Activated T-helper 17 cell treated with anti-CD3 and anti-CD28 coated beads, Interleukin-2, amount 50 U/mL, for 72 hours (primary cell): Measurements from ENCODE around the gene FREM1. TPM values are rescaled to one million over a fixed set of nuclear protein-coding genes. Genes with fewer than 3 reads are reported as not detected.

Source experiments
- ATAC-seq: fragments of 150-1000 bp; cut with Tn5 transposase; replicated peaks from 2 replicates; pipeline ENCODE4 v1.10.0; 2021; ENCODE audit warnings: mild to moderate bottlenecking, moderate library complexity
- H3K27ac Mint-ChIP-seq: one replicate; pipeline ENCODE4 v1.8.0; 2022; ENCODE audit warnings: mixed read lengths
- H3K27me3 Mint-ChIP-seq: one replicate; pipeline ENCODE4 v1.8.0; 2022; ENCODE audit warnings: mixed read lengths
- H3K36me3 Mint-ChIP-seq: one replicate; pipeline ENCODE4 v1.8.0; 2022; ENCODE audit warnings: low read depth, mild to moderate bottlenecking, mixed read lengths
- H3K4me1 Mint-ChIP-seq: one replicate; pipeline ENCODE4 v1.8.0; 2022; ENCODE audit warnings: mixed read lengths
- H3K4me3 Mint-ChIP-seq: one replicate; pipeline ENCODE4 v1.8.0; 2022; ENCODE audit warnings: mild to moderate bottlenecking, mixed read lengths
- H3K9me3 Mint-ChIP-seq: one replicate; pipeline ENCODE4 v1.8.0; 2022; ENCODE audit warnings: mixed read lengths
- total RNA-seq, 2 donors: library from RNA; stranded (reverse); gene quantifications; one replicate each; pipeline ENCODE4 v1.2.3, GENCODE V29; 2022

The FREM1 gene
- total RNA-seq, 2 donors from 2014 or later: 0.45 TPM; not detected in 1

- no peaks in the 10 kb centered on the region for H3K27me3 Mint-ChIP-seq
- H3K27ac Mint-ChIP-seq: no peak overlapping the region
- no peaks in the 10 kb centered on the region for H3K36me3 Mint-ChIP-seq
- H3K4me1 Mint-ChIP-seq: no peaks in the 10 kb centered on the region
- no peaks in the 10 kb centered on the region for H3K9me3 Mint-ChIP-seq
- H3K4me3 Mint-ChIP-seq: no peak overlapping the region
- ATAC-seq: no peak
These were observed 41.2 kb downstream of the FREM1 start for GRCh38 chr9:14868772-14869583.

GRCh38 chr9:14868418-14868771, 41.8 kb downstream of the FREM1 start:
- ATAC-seq: no peak
- Mint-ChIP-seq H3K4me1 (no peaks in the 10 kb centered on the region), H3K36me3 (no peaks in the 10 kb centered on the region), H3K4me3 (no peak overlapping the region), H3K27ac (no peak overlapping the region), H3K9me3 (no peaks in the 10 kb centered on the region), H3K27me3 (no peaks in the 10 kb centered on the region)

GRCh38 chr9:14866200-14866749, 44.0 kb downstream of the FREM1 start:
- no peak for ATAC-seq
- no peaks in the 10 kb centered on the region for H3K9me3 Mint-ChIP-seq
- H3K4me1 Mint-ChIP-seq: no peaks in the 10 kb centered on the region
- H3K36me3 Mint-ChIP-seq: no peaks in the 10 kb centered on the region
- H3K27me3 Mint-ChIP-seq: no peaks in the 10 kb centered on the region
- no peak overlapping the region for H3K4me3 Mint-ChIP-seq
- no peak overlapping the region for H3K27ac Mint-ChIP-seq

- H3K9me3 Mint-ChIP-seq: no peaks in the 10 kb centered on the region
- no peak for ATAC-seq
- H3K27me3 Mint-ChIP-seq: no peaks in the 10 kb centered on the region
- no peak overlapping the region for H3K27ac Mint-ChIP-seq
- no peak overlapping the region for H3K4me3 Mint-ChIP-seq
- H3K4me1 Mint-ChIP-seq: no peaks in the 10 kb centered on the region
- H3K36me3 Mint-ChIP-seq: no peaks in the 10 kb centered on the region
These were observed 45.9 kb downstream of the FREM1 start for GRCh38 chr9:14864309-14864708.

GRCh38 chr9:14863402-14863801, 46.8 kb downstream of the FREM1 start:
- no peak for ATAC-seq
- Mint-ChIP-seq H3K27me3 (no peaks in the 10 kb centered on the region), H3K4me3 (no peak overlapping the region), H3K4me1 (no peaks in the 10 kb centered on the region), H3K36me3 (no peaks in the 10 kb centered on the region), H3K9me3 (no peaks in the 10 kb centered on the region), H3K27ac (no peak overlapping the region)

- Mint-ChIP-seq H3K27ac (no peak overlapping the region), H3K36me3 (no peaks in the 10 kb centered on the region), H3K4me3 (no peak overlapping the region), H3K9me3 (no peaks in the 10 kb centered on the region), H3K27me3 (peaks cover 3% of the 10 kb centered on the region), H3K4me1 (no peaks in the 10 kb centered on the region)
- no peak for ATAC-seq
These were observed 52.6 kb downstream of the FREM1 start for GRCh38 chr9:14857449-14858305.

GRCh38 chr9:14849851-14850250, 60.4 kb downstream of the FREM1 start:
- Mint-ChIP-seq H3K4me1 (no peaks in the 10 kb centered on the region), H3K9me3 (no peaks in the 10 kb centered on the region), H3K27ac (no peak overlapping the region), H3K27me3 (peaks cover 21% of the 10 kb centered on the region), H3K36me3 (no peaks in the 10 kb centered on the region), H3K4me3 (no peak overlapping the region)
- no peak for ATAC-seq

- H3K9me3 Mint-ChIP-seq: no peaks in the 10 kb centered on the region
- no peaks in the 10 kb centered on the region for H3K4me1 Mint-ChIP-seq
- H3K36me3 Mint-ChIP-seq: no peaks in the 10 kb centered on the region
- no peak overlapping the region for H3K4me3 Mint-ChIP-seq
- H3K27ac Mint-ChIP-seq: no peak overlapping the region
- ATAC-seq: no peak
- peaks cover 21% of the 10 kb centered on the region for H3K27me3 Mint-ChIP-seq
These were observed 60.9 kb downstream of the FREM1 start for GRCh38 chr9:14849296-14849695.

GRCh38 chr9:14846871-14847311, 63.3 kb downstream of the FREM1 start:
- no peaks in the 10 kb centered on the region for H3K4me1 Mint-ChIP-seq
- H3K4me3 Mint-ChIP-seq: no peak overlapping the region
- H3K9me3 Mint-ChIP-seq: no peaks in the 10 kb centered on the region
- H3K27me3 Mint-ChIP-seq: peaks cover 17% of the 10 kb centered on the region
- H3K27ac Mint-ChIP-seq: no peak overlapping the region
- H3K36me3 Mint-ChIP-seq: no peaks in the 10 kb centered on the region
- peak; percentile 70 for ATAC-seq

GRCh38 chr9:14843163-14843562, 67.1 kb downstream of the FREM1 start:
- Mint-ChIP-seq H3K27ac (no peak overlapping the region), H3K4me3 (no peak overlapping the region), H3K4me1 (no peaks in the 10 kb centered on the region), H3K9me3 (no peaks in the 10 kb centered on the region), H3K27me3 (peaks cover 14% of the 10 kb centered on the region), H3K36me3 (no peaks in the 10 kb centered on the region)
- ATAC-seq: no peak

GRCh38 chr9:14842269-14842668, 68.0 kb downstream of the FREM1 start:
- H3K36me3 Mint-ChIP-seq: no peaks in the 10 kb centered on the region
- H3K4me3 Mint-ChIP-seq: no peak overlapping the region
- H3K9me3 Mint-ChIP-seq: no peaks in the 10 kb centered on the region
- peaks cover 16% of the 10 kb centered on the region for H3K27me3 Mint-ChIP-seq
- ATAC-seq: no peak
- no peak overlapping the region for H3K27ac Mint-ChIP-seq
- no peaks in the 10 kb centered on the region for H3K4me1 Mint-ChIP-seq

- Mint-ChIP-seq H3K36me3 (no peaks in the 10 kb centered on the region), H3K27me3 (peaks cover 18% of the 10 kb centered on the region)
- ATAC-seq: no peak
These were observed 71.5 kb downstream of the FREM1 start for GRCh38 chr9:14838701-14839100.

GRCh38 chr9:14836885-14837284, 73.3 kb downstream of the FREM1 start:
- Mint-ChIP-seq H3K4me1 (no peaks in the 10 kb centered on the region), H3K9me3 (no peaks in the 10 kb centered on the region), H3K36me3 (no peaks in the 10 kb centered on the region), H3K27me3 (peaks cover 18% of the 10 kb centered on the region), H3K27ac (no peak overlapping the region), H3K4me3 (no peak overlapping the region)
- ATAC-seq: no peak

More at GRCh38 chr9:14838701-14839100, 71.5 kb downstream of the FREM1 start:
- H3K9me3 Mint-ChIP-seq: no peaks in the 10 kb centered on the region
- no peak overlapping the region for H3K4me3 Mint-ChIP-seq
- no peak overlapping the region for H3K27ac Mint-ChIP-seq
- H3K4me1 Mint-ChIP-seq: no peaks in the 10 kb centered on the region

- Mint-ChIP-seq H3K27ac (no peak overlapping the region), H3K4me3 (no peak overlapping the region), H3K9me3 (no peaks in the 10 kb centered on the region), H3K4me1 (no peaks in the 10 kb centered on the region), H3K27me3 (no peaks in the 10 kb centered on the region), H3K36me3 (no peaks in the 10 kb centered on the region)
- ATAC-seq: no peak
These were observed 78.6 kb downstream of the FREM1 start for GRCh38 chr9:14831661-14832060.

GRCh38 chr9:14831074-14831473, 79.2 kb downstream of the FREM1 start:
- Mint-ChIP-seq H3K27ac (no peak overlapping the region), H3K36me3 (no peaks in the 10 kb centered on the region), H3K9me3 (no peaks in the 10 kb centered on the region), H3K27me3 (peaks cover 4% of the 10 kb centered on the region), H3K4me3 (no peak overlapping the region), H3K4me1 (no peaks in the 10 kb centered on the region)
- no peak for ATAC-seq
